Activated CD4-positive, alpha-beta memory T cell treated with anti-CD3 and anti-CD28 coated beads, Interleukin-2, amount 10 ng/mL, durations not matched to agents 7 days and 5 days (primary cell): ENCODE data around the gene RNASET2. TPM values are rescaled to one million over a fixed set of nuclear protein-coding genes. Genes with fewer than 3 reads are reported as not detected.

Source experiments
- CTCF ChIA-PET: fragments of 350-600 bp; sonication (Branson Sonifier 250); formaldehyde crosslinking; loops from one replicate; lab custom pipeline; 2021; ENCODE audit warnings: antibody characterized with exemption, inconsistent platforms; lab: Charles Lee
- POLR2A ChIA-PET: fragments of 350-600 bp; sonication (Branson Sonifier 250); formaldehyde crosslinking; loops from one replicate; lab custom pipeline; 2021; ENCODE audit warnings: antibody characterized with exemption; lab: Charles Lee
- DNase-seq: peaks from one replicate; pipeline ENCODE4 v3.0.0-alpha.2; 2020
- H3K27ac Mint-ChIP-seq: one replicate; pipeline ENCODE4 v1.8.0; 2021; ENCODE audit warnings: mild to moderate bottlenecking, mixed read lengths
- H3K27me3 Mint-ChIP-seq: one replicate; pipeline ENCODE4 v1.8.0; 2021; ENCODE audit warnings: mixed read lengths
- H3K36me3 Mint-ChIP-seq: one replicate; pipeline ENCODE4 v1.8.0; 2021; ENCODE audit warnings: low read depth, mixed read lengths
- H3K4me1 Mint-ChIP-seq: one replicate; pipeline ENCODE4 v1.8.0; 2021; ENCODE audit warnings: mixed read lengths
- H3K4me3 Mint-ChIP-seq: one replicate; pipeline ENCODE4 v1.8.0; 2021; ENCODE audit warnings: mild to moderate bottlenecking, mixed read lengths
- H3K9me3 Mint-ChIP-seq: one replicate; pipeline ENCODE4 v1.8.0; 2021; ENCODE audit warnings: mixed read lengths
- total RNA-seq, 2 experiments: library from RNA; stranded (reverse); gene quantifications; one replicate each; pipeline ENCODE4 v1.2.3, GENCODE V29; 2021

Gene RNASET2
- total RNA-seq, 2 experiments from 2014 or later: 107 to 112 TPM

DNA sequence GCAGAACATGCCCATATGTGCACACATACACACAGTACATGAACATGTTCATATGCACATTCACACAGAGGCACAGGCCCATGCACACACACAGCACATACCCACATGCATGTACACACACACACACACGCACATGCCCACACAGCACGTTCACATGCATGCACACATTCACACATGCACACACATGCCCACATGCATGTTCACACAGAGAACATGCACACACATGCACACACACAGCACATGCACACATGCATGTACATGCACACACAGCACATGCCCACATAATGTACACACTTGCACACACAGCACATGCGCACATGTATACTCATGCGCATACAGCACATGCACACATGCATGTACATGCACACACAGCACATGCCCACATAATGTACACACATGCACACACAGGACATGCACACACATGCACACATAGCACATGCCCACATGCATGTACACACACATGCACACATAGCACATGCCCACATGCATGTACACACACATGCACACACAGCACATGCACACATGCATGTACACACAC is 25.9 kb downstream of the RNASET2 start:
- Mint-ChIP-seq H3K27ac (no peak overlapping the region), H3K36me3 (peaks cover 55% of the 10 kb centered on the region), H3K4me3 (no peak overlapping the region), H3K27me3 (no peaks in the 10 kb centered on the region), H3K9me3 (no peaks in the 10 kb centered on the region), H3K4me1 (no peaks in the 10 kb centered on the region)
- ChIA-PET POLR2A (no interaction called here), CTCF (no interaction called here)
- no peak for DNase-seq

DNA sequence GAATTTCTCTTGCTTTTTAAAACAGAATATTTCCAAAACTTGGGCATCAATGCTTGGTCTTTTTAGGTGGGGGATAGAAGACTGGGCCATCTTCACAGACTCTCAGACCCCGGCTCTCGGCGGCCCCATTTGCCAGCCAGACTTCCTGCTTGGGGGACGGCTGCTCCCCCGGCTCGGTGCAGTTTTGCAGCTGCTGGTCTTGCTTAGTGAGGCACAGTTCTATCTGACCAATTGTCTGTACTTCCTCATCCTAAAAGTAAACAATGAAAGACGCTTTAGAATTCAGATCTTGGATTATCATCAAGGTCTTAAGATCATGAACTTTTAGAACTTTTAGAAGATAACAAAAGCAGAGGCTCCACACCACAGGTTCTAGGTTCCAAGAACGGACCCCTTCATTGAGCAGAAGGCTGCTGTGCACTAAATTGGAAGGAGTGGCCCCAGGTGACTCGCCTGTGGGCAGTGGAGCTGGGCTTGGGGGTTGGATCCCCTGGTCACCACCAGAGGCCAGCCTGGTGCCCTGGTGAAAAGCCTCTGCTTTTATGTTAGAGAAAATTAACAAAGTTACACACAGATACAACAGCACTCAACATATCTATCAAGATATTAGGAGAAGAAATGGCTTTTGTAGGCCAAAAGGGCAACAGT is 26.7 kb downstream of the RNASET2 start:
- CTCF ChIA-PET: no interaction called here
- no peaks in the 10 kb centered on the region for H3K4me1 Mint-ChIP-seq
- no peak for DNase-seq
- no peak overlapping the region for H3K4me3 Mint-ChIP-seq
- POLR2A ChIA-PET: no interaction called here
- peaks cover 53% of the 10 kb centered on the region for H3K36me3 Mint-ChIP-seq
- no peak overlapping the region for H3K27ac Mint-ChIP-seq
- H3K9me3 Mint-ChIP-seq: no peaks in the 10 kb centered on the region
- no peaks in the 10 kb centered on the region for H3K27me3 Mint-ChIP-seq

DNA sequence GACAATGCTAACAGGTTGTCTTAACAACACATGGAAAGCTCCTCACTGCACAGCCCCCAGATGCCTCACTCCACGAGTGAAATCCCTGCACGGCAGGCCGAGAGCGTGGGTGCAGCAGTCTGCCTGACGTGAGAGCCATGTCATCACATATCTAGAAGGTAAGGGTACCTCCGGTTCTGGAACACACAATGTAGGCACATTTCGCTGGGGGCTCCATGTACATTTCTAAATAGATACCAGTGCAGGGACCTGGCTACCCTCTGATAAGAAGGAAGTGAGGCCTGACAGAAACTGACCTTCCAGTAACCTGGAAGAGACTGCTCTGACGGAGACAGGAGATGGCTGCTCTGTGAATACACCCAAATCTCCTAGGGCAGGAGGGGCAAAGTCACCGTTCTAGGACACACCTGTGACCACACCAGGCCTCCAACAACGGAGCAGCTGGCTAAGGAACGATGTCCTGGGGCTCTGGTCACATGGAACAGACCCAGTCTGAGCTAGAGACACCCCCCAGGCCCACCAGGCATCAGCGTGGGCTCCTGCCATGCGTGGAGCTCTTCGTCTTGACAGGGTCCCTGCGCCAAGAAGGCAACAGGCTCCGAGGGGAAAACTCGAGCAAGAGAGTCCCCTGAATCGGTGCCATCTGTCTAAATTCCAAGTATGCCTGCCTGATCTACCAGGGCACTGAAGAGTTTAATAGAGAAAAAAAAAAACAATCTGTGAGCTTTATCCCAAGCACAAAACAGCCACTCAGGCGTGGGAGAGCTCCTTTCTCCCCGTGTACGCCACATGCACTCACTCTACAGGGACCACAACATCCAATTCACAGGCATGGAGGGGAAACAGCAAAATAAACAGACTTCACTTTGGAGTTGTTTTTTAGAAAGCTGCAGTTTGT is 27.5 kb downstream of the RNASET2 start:
- Mint-ChIP-seq H3K4me1 (no peaks in the 10 kb centered on the region), H3K4me3 (no peak overlapping the region), H3K36me3 (peaks cover 50% of the 10 kb centered on the region), H3K27ac (no peak overlapping the region), H3K27me3 (no peaks in the 10 kb centered on the region), H3K9me3 (no peaks in the 10 kb centered on the region)
- POLR2A ChIA-PET: no interaction called here
- CTCF ChIA-PET: no interaction called here
- no peak for DNase-seq

DNA sequence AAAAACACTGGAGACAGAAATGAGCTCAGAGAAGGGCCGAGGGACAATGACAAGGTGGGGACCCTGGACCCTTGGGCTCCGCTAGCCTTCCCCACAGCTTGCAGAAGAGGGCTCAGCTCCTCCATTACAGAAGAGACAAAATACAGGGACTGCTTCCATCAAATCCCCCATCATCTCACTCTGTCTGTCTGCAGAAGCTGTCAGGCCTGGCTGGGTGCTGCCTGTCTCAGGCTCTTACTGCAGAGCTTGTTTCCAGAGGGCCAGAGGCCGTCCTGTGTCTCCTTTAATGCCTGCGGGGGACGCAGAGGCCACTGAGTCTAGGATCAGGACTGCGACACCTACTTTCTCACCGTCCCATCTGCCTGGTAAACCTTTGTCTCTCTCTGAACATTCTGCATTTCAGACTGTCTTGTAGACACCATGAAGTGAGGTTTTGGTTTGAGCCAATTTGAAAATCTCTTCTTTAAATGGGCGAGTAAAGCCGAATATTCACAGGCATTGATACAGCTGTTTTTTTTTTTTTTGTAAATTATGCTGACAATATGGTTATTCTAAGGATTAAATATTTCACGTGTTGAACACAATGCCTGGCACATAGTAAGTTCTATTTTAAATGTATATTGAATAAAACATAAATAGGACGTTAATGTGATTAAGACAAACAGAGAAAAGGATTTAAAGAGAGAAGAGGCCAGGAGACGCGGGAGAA is 28.3 kb downstream of the RNASET2 start:
- ChIA-PET CTCF (interaction anchor here (1.1 kb wide), 2 partner anchors 35 to 153 kb away, joined by 3 read pairs; no protein-coding TSS in a partner anchor), POLR2A (interaction anchor here (1.1 to 1.2 kb wide), 2 partner anchors 9 to 21 kb away, joined by 3 to 4 read pairs; no protein-coding TSS in a partner anchor)
- H3K4me3 Mint-ChIP-seq: no peak overlapping the region
- H3K36me3 Mint-ChIP-seq: peaks cover 43% of the 10 kb centered on the region
- no peaks in the 10 kb centered on the region for H3K27me3 Mint-ChIP-seq
- H3K4me1 Mint-ChIP-seq: no peaks in the 10 kb centered on the region
- no peak overlapping the region for H3K27ac Mint-ChIP-seq
- no peaks in the 10 kb centered on the region for H3K9me3 Mint-ChIP-seq
- DNase-seq: no peak

DNA sequence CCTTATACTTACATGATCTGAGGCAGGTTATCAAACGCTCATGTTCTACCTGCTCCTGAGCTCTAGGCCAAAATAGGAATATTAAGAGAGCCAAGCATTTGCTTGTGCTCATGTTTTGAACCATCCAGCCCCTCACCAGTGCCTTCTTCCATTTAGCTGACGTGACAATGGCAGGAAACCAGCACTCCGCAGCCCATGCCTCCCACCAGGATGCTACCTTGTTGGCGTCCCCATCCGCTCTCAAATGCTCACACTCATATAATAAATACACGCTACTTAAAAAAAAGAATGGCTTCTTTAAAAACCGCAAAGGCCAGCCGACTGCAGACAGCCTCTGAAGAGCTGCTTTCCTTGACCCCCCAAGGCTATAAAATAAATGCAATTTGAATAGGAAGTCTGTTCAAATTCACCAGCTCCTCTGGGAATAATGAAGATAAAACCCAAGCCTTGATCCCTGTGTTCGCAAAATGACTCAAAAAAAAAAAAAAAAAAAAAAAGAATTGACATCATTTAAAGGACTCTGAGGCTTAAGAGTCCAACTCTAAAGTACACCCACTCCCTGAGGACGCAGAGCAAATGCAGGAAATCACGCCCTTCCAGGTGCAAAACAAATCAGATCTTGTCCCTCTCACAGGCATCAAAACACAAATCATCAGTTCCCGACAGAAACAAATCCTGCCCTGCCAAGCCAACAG is 29.0 kb downstream of the RNASET2 start:
- Mint-ChIP-seq H3K9me3 (no peaks in the 10 kb centered on the region), H3K27ac (no peak overlapping the region), H3K27me3 (no peaks in the 10 kb centered on the region), H3K4me3 (no peak overlapping the region), H3K4me1 (no peaks in the 10 kb centered on the region), H3K36me3 (peaks cover 37% of the 10 kb centered on the region)
- ChIA-PET CTCF (interaction anchor here (1.1 kb wide), 2 partner anchors 36 to 152 kb away, joined by 3 read pairs; no protein-coding TSS in a partner anchor), POLR2A (interaction anchor here (1.1 to 1.2 kb wide), 2 partner anchors 10 to 20 kb away, joined by 3 to 4 read pairs; no protein-coding TSS in a partner anchor)
- DNase-seq: no peak

DNA sequence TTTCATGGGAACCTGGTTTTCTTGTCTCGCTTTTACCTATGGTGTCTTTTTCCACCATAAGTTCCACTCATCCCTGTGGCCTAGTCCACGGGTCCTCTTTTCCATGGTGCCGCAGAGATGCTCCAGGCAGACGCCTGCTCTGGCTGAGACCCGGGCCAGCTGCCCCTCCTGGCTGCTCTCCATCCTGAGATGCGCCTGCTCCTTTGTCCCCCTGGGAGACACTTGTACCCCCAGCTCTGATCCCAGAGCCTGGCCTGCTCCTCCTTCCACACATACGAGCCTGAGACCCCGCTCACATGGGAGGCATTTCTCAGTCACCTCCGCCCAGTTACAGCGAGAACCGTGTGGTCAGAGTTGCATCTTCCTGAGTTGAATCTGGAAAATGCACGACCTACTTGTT is 29.6 kb downstream of the RNASET2 start:
- CTCF ChIA-PET: interaction anchor here (1.1 kb wide), 1 partner anchor 152 kb away, joined by 3 read pairs; no protein-coding TSS in a partner anchor

DNA sequence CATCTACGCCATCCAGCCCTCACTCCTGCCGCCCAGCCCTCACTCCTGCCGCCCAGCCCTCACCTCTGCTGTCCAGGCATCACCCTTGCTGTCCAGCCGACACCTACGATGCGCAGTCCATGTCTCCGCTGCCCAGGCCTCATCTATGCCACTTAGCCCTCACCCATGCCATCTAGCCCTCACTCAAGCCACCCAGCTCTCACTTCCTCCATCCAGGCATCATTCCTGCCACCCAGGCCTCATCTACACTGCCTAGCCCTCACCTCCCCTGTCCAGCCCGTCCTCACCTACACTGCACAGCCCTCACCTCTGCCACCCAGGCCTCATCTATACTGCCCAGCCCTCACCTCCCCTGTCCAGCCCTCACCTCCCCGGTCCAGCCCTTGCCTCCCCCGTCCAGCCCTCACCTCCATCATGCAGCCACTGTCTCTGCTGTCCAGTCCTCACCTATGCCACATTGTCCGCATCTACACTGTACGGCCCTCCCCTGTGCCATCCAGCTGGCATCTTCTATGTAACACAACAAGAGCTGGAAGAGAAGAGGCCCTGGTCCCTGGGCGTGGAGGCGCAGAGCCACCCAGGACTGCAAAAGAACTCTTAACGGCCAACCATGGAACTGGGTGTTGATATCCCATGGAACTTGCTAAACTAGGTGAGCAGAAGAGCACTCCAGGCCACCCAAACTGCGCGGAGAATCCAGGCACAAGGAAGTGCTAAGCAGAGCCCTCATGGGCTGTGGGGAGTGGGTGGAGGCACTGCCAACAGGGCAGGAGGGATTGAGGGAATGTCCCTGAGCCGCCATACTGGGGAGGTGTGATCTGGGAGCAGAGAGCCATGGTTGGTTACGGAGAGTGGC is 31.0 kb downstream of the RNASET2 start:
- H3K36me3 Mint-ChIP-seq: peaks cover 19% of the 10 kb centered on the region
- no peaks in the 10 kb centered on the region for H3K4me1 Mint-ChIP-seq
- no peaks in the 10 kb centered on the region for H3K27me3 Mint-ChIP-seq
- ChIA-PET POLR2A (no interaction called here), CTCF (no interaction called here)
- H3K4me3 Mint-ChIP-seq: no peak overlapping the region
- no peaks in the 10 kb centered on the region for H3K9me3 Mint-ChIP-seq
- H3K27ac Mint-ChIP-seq: no peak overlapping the region
- no peak for DNase-seq

More for the DNA sequence above, 29.6 kb downstream of the RNASET2 start:
- POLR2A ChIA-PET: interaction anchor here (1.1 kb wide), 1 partner anchor 10 kb away, joined by 4 read pairs; no protein-coding TSS in a partner anchor
- Mint-ChIP-seq H3K27ac (no peak overlapping the region), H3K4me1 (no peaks in the 10 kb centered on the region), H3K27me3 (no peaks in the 10 kb centered on the region), H3K36me3 (peaks cover 33% of the 10 kb centered on the region), H3K9me3 (no peaks in the 10 kb centered on the region), H3K4me3 (no peak overlapping the region)
- DNase-seq: no peak

DNA sequence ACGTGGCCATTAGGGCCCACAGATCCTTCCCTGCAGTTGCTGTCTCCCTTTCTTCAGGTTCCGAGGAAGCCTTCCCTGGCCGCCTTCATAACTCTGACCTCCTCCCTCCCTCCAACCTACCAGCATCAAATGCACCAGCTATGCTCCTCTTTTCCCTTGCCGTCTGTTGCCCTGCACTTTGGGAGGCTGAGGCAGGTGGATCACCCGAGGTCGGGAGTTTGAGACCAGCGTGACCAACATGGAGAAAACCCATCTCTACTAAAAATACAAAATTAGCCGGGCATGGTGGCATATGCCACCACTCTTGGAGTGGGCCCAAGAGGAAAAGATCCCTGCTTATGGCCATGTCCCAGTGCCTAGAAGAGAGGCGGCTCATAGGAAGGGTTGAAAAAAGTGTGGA is 31.8 kb downstream of the RNASET2 start:
- no peaks in the 10 kb centered on the region for H3K4me1 Mint-ChIP-seq
- DNase-seq: no peak
- no peak overlapping the region for H3K27ac Mint-ChIP-seq
- no peak overlapping the region for H3K4me3 Mint-ChIP-seq
- CTCF ChIA-PET: no interaction called here
- POLR2A ChIA-PET: no interaction called here
- peaks cover 14% of the 10 kb centered on the region for H3K36me3 Mint-ChIP-seq
- H3K9me3 Mint-ChIP-seq: no peaks in the 10 kb centered on the region
- H3K27me3 Mint-ChIP-seq: no peaks in the 10 kb centered on the region

DNA sequence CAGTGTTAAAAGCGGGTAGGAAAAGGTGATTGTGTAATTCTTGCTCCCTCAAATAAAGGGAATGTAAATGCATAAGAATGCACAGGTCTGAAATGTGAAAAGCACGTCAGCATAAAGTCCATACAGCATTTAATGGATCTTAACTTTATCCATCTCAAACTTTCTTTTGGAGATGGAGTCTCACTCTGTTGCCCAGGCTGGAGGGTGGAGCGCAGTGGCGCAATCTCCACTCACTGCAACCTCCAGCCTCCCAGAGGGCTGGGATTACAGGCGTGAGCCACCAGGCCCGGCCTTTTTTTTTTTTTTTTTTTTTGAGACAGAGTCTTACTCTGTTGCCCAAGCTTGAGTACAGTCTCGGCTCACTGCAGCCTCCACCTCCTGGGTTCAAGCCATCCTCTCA is 33.4 kb downstream of the RNASET2 start:
- H3K27me3 Mint-ChIP-seq: no peaks in the 10 kb centered on the region
- H3K27ac Mint-ChIP-seq: no peak overlapping the region
- DNase-seq: no peak
- peaks cover 6% of the 10 kb centered on the region for H3K36me3 Mint-ChIP-seq
- H3K9me3 Mint-ChIP-seq: no peaks in the 10 kb centered on the region
- H3K4me1 Mint-ChIP-seq: no peaks in the 10 kb centered on the region
- no peak overlapping the region for H3K4me3 Mint-ChIP-seq
- ChIA-PET CTCF (interaction anchor here (0.6 kb wide), 1 partner anchor 56 kb away, joined by 3 read pairs; no protein-coding TSS in a partner anchor), POLR2A (no interaction called here)

DNA sequence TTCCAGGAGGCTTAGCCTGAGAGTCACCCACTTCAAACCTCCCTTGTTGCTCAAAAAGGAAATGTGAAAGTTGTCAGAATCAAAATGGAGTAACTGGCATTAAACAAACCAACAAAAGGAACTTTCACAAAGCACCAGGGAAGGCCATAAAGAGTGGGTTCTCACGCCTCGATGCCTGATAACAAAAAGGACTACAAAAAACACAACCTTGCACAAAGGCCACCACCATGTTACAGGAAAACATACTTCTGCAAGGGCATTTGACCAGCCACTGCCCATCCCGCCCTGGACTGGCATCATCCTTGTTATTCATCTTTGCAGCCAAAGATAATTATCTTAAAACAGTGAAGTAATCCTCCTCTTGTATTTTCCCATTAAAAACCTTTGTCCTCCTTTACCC is 34.8 kb downstream of the RNASET2 start:
- DNase-seq: no peak
- H3K4me3 Mint-ChIP-seq: no peak overlapping the region
- no peaks in the 10 kb centered on the region for H3K4me1 Mint-ChIP-seq
- ChIA-PET CTCF (no interaction called here), POLR2A (no interaction called here)
- peaks cover 1% of the 10 kb centered on the region for H3K9me3 Mint-ChIP-seq
- H3K36me3 Mint-ChIP-seq: no peaks in the 10 kb centered on the region
- no peak overlapping the region for H3K27ac Mint-ChIP-seq
- no peaks in the 10 kb centered on the region for H3K27me3 Mint-ChIP-seq

DNA sequence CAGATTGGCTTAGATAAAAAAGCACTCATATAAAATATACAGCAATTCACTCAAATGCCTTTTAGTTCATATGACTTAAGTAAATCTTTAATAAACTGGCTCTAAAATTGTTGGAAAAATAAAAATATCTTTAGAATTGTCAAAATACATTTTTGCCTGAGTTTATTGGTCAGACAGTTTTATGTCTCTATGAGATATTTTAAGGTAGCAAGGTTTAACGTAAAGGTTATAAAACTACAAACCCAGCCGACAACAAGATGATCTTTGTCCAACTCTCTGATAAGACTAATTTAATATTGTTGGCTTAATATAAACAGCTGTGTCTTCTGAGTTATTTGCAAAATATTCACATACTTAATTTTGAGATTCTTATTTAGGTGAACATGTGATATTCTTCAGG is 39.5 kb downstream of the RNASET2 start:
- Mint-ChIP-seq H3K27ac (no peak overlapping the region), H3K9me3 (peaks cover 5% of the 10 kb centered on the region), H3K4me1 (peaks cover under 1% of the 10 kb centered on the region), H3K4me3 (no peak overlapping the region), H3K27me3 (no peaks in the 10 kb centered on the region), H3K36me3 (no peaks in the 10 kb centered on the region)
- CTCF ChIA-PET: no interaction called here
- POLR2A ChIA-PET: interaction anchor here (1.4 kb wide), 1 partner anchor 39 kb away, joined by 3 read pairs; no protein-coding TSS in a partner anchor
- no peak for DNase-seq
